GM18861 (cell line): ENCODE results near the gene TACC3.

ENCODE experiments used
- ATAC-seq: cut with Tn5 transposase; IDR thresholded peaks from one replicate; pipeline ENCODE4 v1.9.1; 2021; ENCODE audit not compliant: unreplicated experiment

TACC3 gene

GRCh38 chr4:1788254-1788973 lies 67.1 kb downstream of the TACC3 start:
- ATAC-seq, result no peak

- no peak for ATAC-seq
These were observed 68.2 kb downstream of the TACC3 start for GRCh38 chr4:1789552-1789951.

- ATAC-seq, result no peak
These were observed 68.7 kb downstream of the TACC3 start for GRCh38 chr4:1790005-1790404.

DNA sequence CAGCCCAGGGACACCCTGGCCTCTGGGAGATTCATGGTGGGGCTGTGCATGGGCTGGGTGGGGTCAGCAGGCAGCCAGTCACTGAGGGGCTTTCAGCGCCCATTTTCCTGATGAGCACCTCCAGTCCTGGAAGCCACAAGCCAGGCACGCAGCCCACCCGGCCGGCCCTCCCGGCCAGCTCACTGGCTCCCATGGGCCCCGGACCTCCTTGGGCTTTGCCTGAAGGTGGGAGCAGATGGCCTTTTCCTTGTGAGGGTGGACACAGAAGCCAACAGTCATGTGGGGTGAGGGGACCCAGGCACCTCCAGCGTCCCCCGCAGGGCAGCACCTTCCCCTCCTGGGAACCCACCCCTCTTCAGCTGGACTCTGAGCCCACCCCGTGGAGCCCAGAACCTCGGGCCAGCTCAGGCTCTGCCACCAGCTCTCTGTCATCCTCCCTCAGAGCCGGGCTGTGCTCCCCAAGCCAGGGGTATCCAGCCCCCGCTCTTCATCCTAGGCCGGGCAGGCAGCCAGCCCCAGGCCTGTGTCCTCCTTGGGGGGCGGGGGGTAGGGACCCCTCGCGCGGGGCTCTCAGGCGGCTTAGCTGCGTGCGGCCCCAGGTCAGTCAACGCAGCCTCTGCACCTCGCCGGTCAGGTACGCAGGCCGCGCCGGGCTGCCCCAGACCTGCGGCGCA lies 71.0 kb downstream of the TACC3 start:
- ATAC-seq, result no peak

- ATAC-seq, result no peak
These were observed 71.6 kb downstream of the TACC3 start, which contains the start of gene FGFR3 for GRCh38 chr4:1792832-1793495. Gene FGFR3 (plus strand): TSS chr4:1793293. CDS start chr4:1793935, 642 bp downstream.

- no peak for ATAC-seq
These were observed 72.1 kb downstream of the TACC3 start for GRCh38 chr4:1793496-1793840.

DNA sequence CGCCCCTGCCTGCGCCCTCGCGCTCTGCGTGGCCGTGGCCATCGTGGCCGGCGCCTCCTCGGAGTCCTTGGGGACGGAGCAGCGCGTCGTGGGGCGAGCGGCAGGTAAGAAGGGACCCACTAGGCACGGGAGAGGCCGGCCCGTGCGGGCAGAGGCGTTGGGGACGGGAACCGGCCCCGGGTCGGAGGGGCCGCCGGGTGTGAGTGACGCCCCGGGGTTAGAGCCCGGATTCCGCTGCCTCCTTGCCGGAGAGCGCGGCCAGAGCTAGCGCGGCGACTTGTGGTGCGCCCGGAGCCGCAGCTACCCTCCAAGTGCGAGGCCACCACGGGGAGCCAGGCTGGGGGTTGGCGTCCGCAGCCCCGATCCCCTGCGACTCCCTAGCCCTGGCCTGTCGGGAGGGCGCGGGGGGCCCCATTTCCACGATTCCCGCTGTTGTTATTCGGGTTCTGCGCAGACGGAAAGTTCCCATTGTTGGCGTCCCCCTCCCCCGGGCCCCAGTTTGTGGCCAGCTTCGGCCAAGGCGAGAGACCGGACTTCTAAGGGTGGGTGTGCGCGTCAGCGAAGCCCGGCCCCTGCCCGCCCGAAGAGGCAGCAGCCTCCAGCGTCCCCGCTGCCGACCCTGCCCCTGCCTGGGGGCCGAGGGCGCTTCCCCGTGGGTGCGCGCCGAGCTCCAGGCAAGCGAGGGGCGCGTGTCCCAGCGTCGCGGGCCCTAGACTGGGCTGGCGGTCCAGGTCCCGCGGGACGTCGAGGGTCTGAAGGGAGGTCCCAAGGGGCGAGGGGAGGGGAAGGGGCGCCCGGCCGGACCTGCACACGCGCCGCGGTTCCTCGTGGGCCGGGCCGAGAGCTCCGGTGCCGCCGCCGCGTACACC lies 72.9 kb downstream of the TACC3 start:
- no peak for ATAC-seq
